Keratinocyte (primary cell): Measurements from ENCODE around the gene NAT16. TPM values are rescaled to one million over a fixed set of nuclear protein-coding genes. Genes with fewer than 3 reads are reported as not detected.
"Not testable (repeated sequence)": the region's sequence is repeated elsewhere in the genome, so short reads cannot be mapped to it uniquely, and the experiment has no call there.

Experiments used
- DNase-seq: peaks from one replicate; pipeline ENCODE4 v3.0.0-alpha.2; 2011; ENCODE audit warnings: low read depth, missing footprints, low spot score
- FAIRE-seq: peaks from 2 replicates; lab custom pipeline; 2011; peaks lifted over from hg19 to GRCh38; lab: Jason Lieb, UNC
- H2AFZ ChIP-seq: 2 replicates; pipeline ENCODE4 v1.6.0; 2012; ENCODE audit warnings: low read length, control low read depth, inconsistent platforms; ENCODE audit not compliant: control insufficient read depth
- H3K27ac ChIP-seq: 2 replicates; pipeline ENCODE4 v1.5.1; 2011; ENCODE audit warnings: low read length; ENCODE audit not compliant: control insufficient read depth, insufficient read depth
- H3K27me3 ChIP-seq: 3 replicates; pipeline ENCODE4 v1.6.0; 2011; ENCODE audit warnings: low read length; ENCODE audit not compliant: control insufficient read depth, insufficient read depth; ENCODE audit errors: extremely low read depth
- H3K36me3 ChIP-seq, 2 experiments: 2 replicates in 1 of 2; 3 replicates in 1 of 2; pipeline ENCODE4 v1.5.1; 2011; ENCODE audit warnings: low read length in 2 of 2, mild to moderate bottlenecking in 1 of 2; ENCODE audit not compliant: control insufficient read depth in 2 of 2, insufficient read depth in 2 of 2; ENCODE audit errors: extremely low read depth in 1 of 2
- H3K4me1 ChIP-seq: 3 replicates; pipeline ENCODE4 v1.5.1; 2011; ENCODE audit warnings: low read length; ENCODE audit not compliant: control insufficient read depth, insufficient read depth; ENCODE audit errors: extremely low read depth
- H3K4me2 ChIP-seq: 3 replicates; pipeline ENCODE4 v1.6.0; 2011; ENCODE audit warnings: low read depth, low read length; ENCODE audit not compliant: control insufficient read depth, insufficient read depth; ENCODE audit errors: extremely low read depth
- H3K4me3 ChIP-seq, 3 experiments: fragments of 200-600 bp in 1 of 3; sonication (generic) in 1 of 3; 2 replicates in 2 of 3; 3 replicates in 1 of 3; pipeline ENCODE4 v1.5.1; 2011 to 2016; ENCODE audit warnings: low read length in 3 of 3, mild to moderate bottlenecking in 3 of 3, control low read depth in 2 of 3, inconsistent platforms in 1 of 3, low read depth in 1 of 3, mixed read lengths in 1 of 3, mixed run types in 1 of 3, moderate library complexity in 1 of 3; ENCODE audit not compliant: control insufficient read depth in 2 of 3, insufficient read depth in 2 of 3; ENCODE audit errors: extremely low read depth in 1 of 3
- H3K79me2 ChIP-seq: 2 replicates; pipeline ENCODE4 v1.6.0; 2012; ENCODE audit warnings: low read length; ENCODE audit not compliant: control insufficient read depth, insufficient read depth
- H3K9ac ChIP-seq: 3 replicates; pipeline ENCODE4 v1.6.0; 2011; ENCODE audit warnings: low read length; ENCODE audit not compliant: control insufficient read depth, insufficient read depth; ENCODE audit errors: extremely low read depth
- H3K9me1 ChIP-seq: 3 replicates; pipeline ENCODE4 v1.6.0; 2011; ENCODE audit warnings: low read length; ENCODE audit not compliant: control insufficient read depth, insufficient read depth; ENCODE audit errors: extremely low read depth
- H3K9me3 ChIP-seq: 2 replicates; pipeline ENCODE4 v1.5.1; 2012; ENCODE audit warnings: low read depth, low read length; ENCODE audit not compliant: control insufficient read depth
- H4K20me1 ChIP-seq: 3 replicates; pipeline ENCODE4 v1.6.0; 2011; ENCODE audit warnings: low read length; ENCODE audit not compliant: control insufficient read depth, insufficient read depth; ENCODE audit errors: extremely low read depth
- EZH2 ChIP-seq: IDR thresholded peaks from one replicate; pipeline ENCODE4 v1.6.1; 2012; ENCODE audit warnings: inconsistent platforms, mild to moderate bottlenecking, low read length, moderate library complexity
- dilution Hi-C: fragments of 300-500 bp; cut with MboI; formaldehyde crosslinking; loops from one replicate; pipeline ENCODE4 v1.7.0; 2020; ENCODE audit warnings: low sequenced_read_pairs; ENCODE audit not compliant: extremely low pct_ligation_motif_present
- polyA plus RNA-seq, 5 experiments: library from polyadenylated mRNA; depleted of rRNA in 3 of 5; stranded (reverse) in 3 of 5; stranded (forward) in 1 of 5; unstranded in 1 of 5; fragments of >200 nt; gene quantifications; 1 replicate in 1 of 5; 2 replicates in 3 of 5; 3 replicates in 1 of 5; pipeline versions ENCODE4 v1.2.1 to v1.2.3, GENCODE V29; 2011 to 2012; ENCODE audit warnings: missing spikeins in 2 of 5, low read depth in 1 of 5, low replicate concordance in 1 of 5
- TF ChIP-seq, protein P1 (sequence below), 3 experiments: IDR thresholded peaks in 1 of 3; conservative IDR thresholded peaks in 1 of 3; optimal IDR thresholded peaks in 1 of 3; 2 replicates in 2 of 3; 3 replicates in 1 of 3; pipeline versions ENCODE3 to v1.5.1; 2011; ENCODE audit warnings: low read length in 3 of 3, mild to moderate bottlenecking in 3 of 3, moderate library complexity in 2 of 3, control low read depth in 1 of 3, inconsistent platforms in 1 of 3; ENCODE audit not compliant: insufficient read depth in 2 of 3; ENCODE audit errors: extremely low read depth in 1 of 3

The NAT16 gene
- polyA plus RNA-seq, 1 donor (not counting 4 experiments of a cell fraction or from before 2014, with no cell fraction given) = not detected

GRCh38 chr7:101200862-101201599, 20.9 kb upstream of the NAT16 start, which contains the start of gene MOGAT3:
Gene MOGAT3, minus strand, starts transcription at chr7:101201036. Its CDS starts 182 bp downstream, at chr7:101200854.
- Histone ChIP-seq H3K4me1 (no peaks in the 10 kb centered on the region), H3K9ac (no peak within 1 kb of the TSS), H3K9me3 (no peaks in the 10 kb centered on the region), H3K36me3 (peaks cover 0 to 2% of the 10 kb centered on the region in 2 experiments), H3K4me2 (peak within 1 kb of the TSS; percentile 27), H4K20me1 (no peaks in the 10 kb centered on the region), H3K27me3 (peaks cover 31% of the 10 kb centered on the region), H3K27ac (no peak within 1 kb of the TSS), H3K79me2 (no peaks in the 10 kb centered on the region), H3K4me3 (peak within 1 kb of the TSS in 1 of 3 experiments; percentile 37), H3K9me1 (no peaks in the 10 kb centered on the region), H2AFZ (no peak within 1 kb of the TSS)
- TF ChIP-seq, protein P1, sequence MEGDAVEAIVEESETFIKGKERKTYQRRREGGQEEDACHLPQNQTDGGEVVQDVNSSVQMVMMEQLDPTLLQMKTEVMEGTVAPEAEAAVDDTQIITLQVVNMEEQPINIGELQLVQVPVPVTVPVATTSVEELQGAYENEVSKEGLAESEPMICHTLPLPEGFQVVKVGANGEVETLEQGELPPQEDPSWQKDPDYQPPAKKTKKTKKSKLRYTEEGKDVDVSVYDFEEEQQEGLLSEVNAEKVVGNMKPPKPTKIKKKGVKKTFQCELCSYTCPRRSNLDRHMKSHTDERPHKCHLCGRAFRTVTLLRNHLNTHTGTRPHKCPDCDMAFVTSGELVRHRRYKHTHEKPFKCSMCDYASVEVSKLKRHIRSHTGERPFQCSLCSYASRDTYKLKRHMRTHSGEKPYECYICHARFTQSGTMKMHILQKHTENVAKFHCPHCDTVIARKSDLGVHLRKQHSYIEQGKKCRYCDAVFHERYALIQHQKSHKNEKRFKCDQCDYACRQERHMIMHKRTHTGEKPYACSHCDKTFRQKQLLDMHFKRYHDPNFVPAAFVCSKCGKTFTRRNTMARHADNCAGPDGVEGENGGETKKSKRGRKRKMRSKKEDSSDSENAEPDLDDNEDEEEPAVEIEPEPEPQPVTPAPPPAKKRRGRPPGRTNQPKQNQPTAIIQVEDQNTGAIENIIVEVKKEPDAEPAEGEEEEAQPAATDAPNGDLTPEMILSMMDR (optimal IDR thresholded peaks at IDR 0.05 in 1 of 3, IDR thresholded peaks at IDR 0.05 in 1 of 3, conservative IDR thresholded peaks at IDR 0.05 in 1 of 3; ENCODE audit: extremely low read depth in 1 of 3, insufficient read depth in 2 of 3, low read length in 3 of 3) = no peak
- no peak for TF ChIP-seq EZH2
- no peak for DNase-seq
- dilution Hi-C loops = no loop called here
- FAIRE-seq = no peak

DNA sequence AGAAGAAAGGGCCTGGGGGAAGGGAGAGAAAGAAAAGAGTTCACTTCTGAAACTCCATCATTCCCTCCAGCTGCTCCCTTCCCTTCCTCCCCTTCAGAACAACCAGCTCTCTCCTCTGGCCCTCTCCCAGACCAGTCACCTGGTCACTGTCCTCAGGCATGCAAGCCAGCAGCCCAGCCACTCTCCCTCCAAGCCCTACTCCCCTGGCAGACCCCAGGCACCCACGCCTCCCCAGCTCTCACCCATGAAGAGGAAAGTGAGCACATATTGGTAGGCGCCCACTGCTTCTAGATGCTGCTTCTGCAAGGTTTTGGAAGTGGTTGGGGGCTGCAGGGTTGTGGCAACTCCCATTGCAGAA, 20.4 kb upstream of the NAT16 start:
- H3K79me2 ChIP-seq = no peaks in the 10 kb centered on the region
- H3K4me3 ChIP-seq = no peak overlapping the region
- H4K20me1 ChIP-seq = no peaks in the 10 kb centered on the region
- H3K4me1 ChIP-seq = no peaks in the 10 kb centered on the region
- H3K9me3 ChIP-seq = no peaks in the 10 kb centered on the region
- dilution Hi-C loops = no loop called here
- no peaks in the 10 kb centered on the region for H3K36me3 ChIP-seq
- no peaks in the 10 kb centered on the region for H3K9me1 ChIP-seq
- FAIRE-seq (no peak), DNase-seq (no peak)
- no peak overlapping the region for H2AFZ ChIP-seq
- H3K27ac ChIP-seq = no peak overlapping the region
- peaks cover 31% of the 10 kb centered on the region for H3K27me3 ChIP-seq
- no peak overlapping the region for H3K9ac ChIP-seq
- H3K4me2 ChIP-seq = no peak overlapping the region
- TF ChIP-seq, protein P1 (optimal IDR thresholded peaks at IDR 0.05 in 1 of 3, IDR thresholded peaks at IDR 0.05 in 1 of 3, conservative IDR thresholded peaks at IDR 0.05 in 1 of 3; ENCODE audit: extremely low read depth in 1 of 3, insufficient read depth in 2 of 3, low read length in 3 of 3) = no peak
- no peak for TF ChIP-seq EZH2

- H3K9me1 ChIP-seq, H3K4me2 ChIP-seq, H4K20me1 ChIP-seq, FAIRE-seq, H3K9me3 ChIP-seq, dilution Hi-C loops, H3K36me3 ChIP-seq, DNase-seq, H3K27ac ChIP-seq, H3K79me2 ChIP-seq, H3K9ac ChIP-seq, H3K4me3 ChIP-seq, H2AFZ ChIP-seq, H3K4me1 ChIP-seq: not testable (repeated sequence)
- peaks cover 31% of the 10 kb centered on the region for H3K27me3 ChIP-seq
Measured at GRCh38 chr7:101199522-101199921, 19.4 kb upstream of the NAT16 start.
